ENCODE measurements around the gene SPRYD3. TPM values are rescaled to one million over a fixed set of nuclear protein-coding genes. Genes with fewer than 3 reads are reported as not detected.

Gene SPRYD3
- total RNA-seq, 1 donor, result 26.8 TPM

GRCh38 chr12:53049571-53050318, 29.4 kb downstream of the SPRYD3 start, which contains the start of gene TNS2:
TNS2 (plus strand) TSS chr12:53050065; CDS start chr12:53050186, 121 bp downstream.
- Histone ChIP-seq H3K4me1 (ENCODE audit: insufficient read depth, low read length) (peaks cover 75% of the 10 kb centered on the region), H3K4me2 (ENCODE audit: insufficient read depth, low read length) (peak within 1 kb of the TSS; percentile 73), H3K27ac (ENCODE audit: low read depth, low read length) (peak within 1 kb of the TSS; percentile 82), H3K4me3 (ENCODE audit: insufficient read depth, low read length) (peak within 1 kb of the TSS; percentile 79), H3K27me3 (ENCODE audit: insufficient read depth, low read length) (no peaks in the 10 kb centered on the region), H3K9me3 (ENCODE audit: low read depth, low read length) (no peaks in the 10 kb centered on the region), H2AFZ (ENCODE audit: low read length) (no peak within 1 kb of the TSS), H3K79me2 (ENCODE audit: insufficient read depth, low read length) (peaks cover 39% of the 10 kb centered on the region), H3K36me3 (ENCODE audit: insufficient read depth, low read length) (peaks cover 13% of the 10 kb centered on the region), H4K20me1 (ENCODE audit: insufficient read depth, low read length) (no peaks in the 10 kb centered on the region)
- peak; percentile 93 for DNase-seq (ENCODE audit: insufficient read length, low spot score, missing footprints)
- TF ChIP-seq CTCF (IDR thresholded peaks at IDR 0.05; ENCODE audit: extremely low read depth, low read depth, low read length), result no peak

- no peaks in the 10 kb centered on the region for H3K9me3 ChIP-seq (ENCODE audit: low read depth, low read length)
- H4K20me1 ChIP-seq (ENCODE audit: insufficient read depth, low read length), result no peaks in the 10 kb centered on the region
- no peak overlapping the region for H2AFZ ChIP-seq (ENCODE audit: low read length)
- TF ChIP-seq CTCF (IDR thresholded peaks at IDR 0.05; ENCODE audit: extremely low read depth, low read depth, low read length), result no peak
- H3K27ac ChIP-seq (ENCODE audit: low read depth, low read length), result peak overlapping the region; percentile 82
- peaks cover 75% of the 10 kb centered on the region for H3K4me1 ChIP-seq (ENCODE audit: insufficient read depth, low read length)
- DNase-seq (ENCODE audit: insufficient read length, low spot score, missing footprints), result peak; percentile 93
- H3K36me3 ChIP-seq (ENCODE audit: insufficient read depth, low read length), result peaks cover 10% of the 10 kb centered on the region
- H3K4me3 ChIP-seq (ENCODE audit: insufficient read depth, low read length), result peak overlapping the region; percentile 79
- peak overlapping the region; percentile 73 for H3K4me2 ChIP-seq (ENCODE audit: insufficient read depth, low read length)
- peaks cover 39% of the 10 kb centered on the region for H3K79me2 ChIP-seq (ENCODE audit: insufficient read depth, low read length)
- H3K27me3 ChIP-seq (ENCODE audit: insufficient read depth, low read length), result no peaks in the 10 kb centered on the region
These were observed 30.3 kb downstream of the SPRYD3 start for GRCh38 chr12:53048780-53049401.

- Histone ChIP-seq H3K4me1 (ENCODE audit: insufficient read depth, low read length) (peaks cover 69% of the 10 kb centered on the region), H3K4me3 (ENCODE audit: insufficient read depth, low read length) (peak overlapping the region; percentile 79), H3K27ac (ENCODE audit: low read depth, low read length) (peak overlapping the region; percentile 82), H3K36me3 (ENCODE audit: insufficient read depth, low read length) (peaks cover 4% of the 10 kb centered on the region), H3K27me3 (ENCODE audit: insufficient read depth, low read length) (no peaks in the 10 kb centered on the region), H3K9me3 (ENCODE audit: low read depth, low read length) (no peaks in the 10 kb centered on the region), H4K20me1 (ENCODE audit: insufficient read depth, low read length) (no peaks in the 10 kb centered on the region), H3K4me2 (ENCODE audit: insufficient read depth, low read length) (peak overlapping the region; percentile 73), H2AFZ (ENCODE audit: low read length) (no peak overlapping the region), H3K79me2 (ENCODE audit: insufficient read depth, low read length) (peaks cover 39% of the 10 kb centered on the region)
- DNase-seq (ENCODE audit: insufficient read length, low spot score, missing footprints), result peak; percentile 91
- no peak for TF ChIP-seq CTCF (IDR thresholded peaks at IDR 0.05; ENCODE audit: extremely low read depth, low read depth, low read length)
These were observed 31.0 kb downstream of the SPRYD3 start for GRCh38 chr12:53048033-53048779.

Measured in osteoblast (primary cell).